Keratinocyte (primary cell): Measurements from ENCODE around the gene LATS1. TPM values are rescaled to one million over a fixed set of nuclear protein-coding genes. Genes with fewer than 3 reads are reported as not detected.

ENCODE experiments used
- DNase-seq: peaks from one replicate; pipeline ENCODE4 v3.0.0-alpha.2; 2011; ENCODE audit warnings: low read depth, missing footprints, low spot score
- FAIRE-seq: peaks from 2 replicates; lab custom pipeline; 2011; peaks lifted over from hg19 to GRCh38; lab: Jason Lieb, UNC
- H2AFZ ChIP-seq: 2 replicates; pipeline ENCODE4 v1.6.0; 2012; ENCODE audit warnings: low read length, control low read depth, inconsistent platforms; ENCODE audit not compliant: control insufficient read depth
- H3K27ac ChIP-seq: 2 replicates; pipeline ENCODE4 v1.5.1; 2011; ENCODE audit warnings: low read length; ENCODE audit not compliant: control insufficient read depth, insufficient read depth
- H3K27me3 ChIP-seq: 3 replicates; pipeline ENCODE4 v1.6.0; 2011; ENCODE audit warnings: low read length; ENCODE audit not compliant: control insufficient read depth, insufficient read depth; ENCODE audit errors: extremely low read depth
- H3K36me3 ChIP-seq, 2 experiments: 2 replicates in 1 of 2; 3 replicates in 1 of 2; pipeline ENCODE4 v1.5.1; 2011; ENCODE audit warnings: low read length in 2 of 2, mild to moderate bottlenecking in 1 of 2; ENCODE audit not compliant: control insufficient read depth in 2 of 2, insufficient read depth in 2 of 2; ENCODE audit errors: extremely low read depth in 1 of 2
- H3K4me1 ChIP-seq: 3 replicates; pipeline ENCODE4 v1.5.1; 2011; ENCODE audit warnings: low read length; ENCODE audit not compliant: control insufficient read depth, insufficient read depth; ENCODE audit errors: extremely low read depth
- H3K4me2 ChIP-seq: 3 replicates; pipeline ENCODE4 v1.6.0; 2011; ENCODE audit warnings: low read depth, low read length; ENCODE audit not compliant: control insufficient read depth, insufficient read depth; ENCODE audit errors: extremely low read depth
- H3K4me3 ChIP-seq, 3 experiments: fragments of 200-600 bp in 1 of 3; sonication (generic) in 1 of 3; 2 replicates in 2 of 3; 3 replicates in 1 of 3; pipeline ENCODE4 v1.5.1; 2011 to 2016; ENCODE audit warnings: low read length in 3 of 3, mild to moderate bottlenecking in 3 of 3, control low read depth in 2 of 3, inconsistent platforms in 1 of 3, low read depth in 1 of 3, mixed read lengths in 1 of 3, mixed run types in 1 of 3, moderate library complexity in 1 of 3; ENCODE audit not compliant: control insufficient read depth in 2 of 3, insufficient read depth in 2 of 3; ENCODE audit errors: extremely low read depth in 1 of 3
- H3K79me2 ChIP-seq: 2 replicates; pipeline ENCODE4 v1.6.0; 2012; ENCODE audit warnings: low read length; ENCODE audit not compliant: control insufficient read depth, insufficient read depth
- H3K9ac ChIP-seq: 3 replicates; pipeline ENCODE4 v1.6.0; 2011; ENCODE audit warnings: low read length; ENCODE audit not compliant: control insufficient read depth, insufficient read depth; ENCODE audit errors: extremely low read depth
- H3K9me1 ChIP-seq: 3 replicates; pipeline ENCODE4 v1.6.0; 2011; ENCODE audit warnings: low read length; ENCODE audit not compliant: control insufficient read depth, insufficient read depth; ENCODE audit errors: extremely low read depth
- H3K9me3 ChIP-seq: 2 replicates; pipeline ENCODE4 v1.5.1; 2012; ENCODE audit warnings: low read depth, low read length; ENCODE audit not compliant: control insufficient read depth
- H4K20me1 ChIP-seq: 3 replicates; pipeline ENCODE4 v1.6.0; 2011; ENCODE audit warnings: low read length; ENCODE audit not compliant: control insufficient read depth, insufficient read depth; ENCODE audit errors: extremely low read depth
- CTCF ChIP-seq, 3 experiments: IDR thresholded peaks in 1 of 3; conservative IDR thresholded peaks in 1 of 3; optimal IDR thresholded peaks in 1 of 3; 2 replicates in 2 of 3; 3 replicates in 1 of 3; pipeline versions ENCODE3 to v1.5.1; 2011; ENCODE audit warnings: low read length in 3 of 3, mild to moderate bottlenecking in 3 of 3, moderate library complexity in 2 of 3, control low read depth in 1 of 3, inconsistent platforms in 1 of 3; ENCODE audit not compliant: insufficient read depth in 2 of 3; ENCODE audit errors: extremely low read depth in 1 of 3
- EZH2 ChIP-seq: IDR thresholded peaks from one replicate; pipeline ENCODE4 v1.6.1; 2012; ENCODE audit warnings: inconsistent platforms, mild to moderate bottlenecking, low read length, moderate library complexity
- dilution Hi-C: fragments of 300-500 bp; cut with MboI; formaldehyde crosslinking; loops from one replicate; pipeline ENCODE4 v1.7.0; 2020; ENCODE audit warnings: low sequenced_read_pairs; ENCODE audit not compliant: extremely low pct_ligation_motif_present
- polyA plus RNA-seq, 5 experiments: library from polyadenylated mRNA; depleted of rRNA in 3 of 5; stranded (reverse) in 3 of 5; stranded (forward) in 1 of 5; unstranded in 1 of 5; fragments of >200 nt; gene quantifications; 1 replicate in 1 of 5; 2 replicates in 3 of 5; 3 replicates in 1 of 5; pipeline versions ENCODE4 v1.2.1 to v1.2.3, GENCODE V29; 2011 to 2012; ENCODE audit warnings: missing spikeins in 2 of 5, low read depth in 1 of 5, low replicate concordance in 1 of 5

The LATS1 gene
- polyA plus RNA-seq, 1 donor (not counting 4 experiments of a cell fraction or from before 2014, with no cell fraction given): 11.3 TPM

- no peak for FAIRE-seq
- peak overlapping the region; percentile 99 for H3K4me2 ChIP-seq
- H2AFZ ChIP-seq: no peak overlapping the region
- TF ChIP-seq CTCF (optimal IDR thresholded peaks at IDR 0.05 in 1 of 3, IDR thresholded peaks at IDR 0.05 in 1 of 3, conservative IDR thresholded peaks at IDR 0.05 in 1 of 3; ENCODE audit: extremely low read depth in 1 of 3, insufficient read depth in 2 of 3, low read length in 3 of 3) (no peak), EZH2 (no peak)
- peak overlapping the region; percentile 98 for H3K9ac ChIP-seq
- no peaks in the 10 kb centered on the region for H4K20me1 ChIP-seq
- DNase-seq: no peak
- H3K9me3 ChIP-seq: no peaks in the 10 kb centered on the region
- H3K36me3 ChIP-seq: no peaks in the 10 kb centered on the region
- peaks cover 70% of the 10 kb centered on the region for H3K79me2 ChIP-seq
- H3K27ac ChIP-seq: peak overlapping the region; percentile 95
- peaks cover 11% of the 10 kb centered on the region for H3K4me1 ChIP-seq
- H3K9me1 ChIP-seq: no peaks in the 10 kb centered on the region
- peak overlapping the region; percentile 72 to 99 (median 78) for H3K4me3 ChIP-seq
- H3K27me3 ChIP-seq: no peaks in the 10 kb centered on the region
- dilution Hi-C loops: no loop called here
Measured at GRCh38 chr6:149716181-149716963, 1.5 kb downstream of the LATS1 start.

GRCh38 chr6:149714442-149714841 lies 3.5 kb downstream of the LATS1 start:
- Histone ChIP-seq H4K20me1 (no peaks in the 10 kb centered on the region), H3K9me1 (no peaks in the 10 kb centered on the region), H2AFZ (no peak overlapping the region), H3K9me3 (no peaks in the 10 kb centered on the region), H3K79me2 (peaks cover 85% of the 10 kb centered on the region), H3K9ac (no peak overlapping the region), H3K27ac (no peak overlapping the region), H3K4me2 (no peak overlapping the region), H3K4me1 (peaks cover 11% of the 10 kb centered on the region), H3K36me3 (no peaks in the 10 kb centered on the region), H3K4me3 (no peak overlapping the region), H3K27me3 (no peaks in the 10 kb centered on the region)
- no peak for DNase-seq
- dilution Hi-C loops: no loop called here
- TF ChIP-seq EZH2 (no peak), CTCF (optimal IDR thresholded peaks at IDR 0.05 in 1 of 3, IDR thresholded peaks at IDR 0.05 in 1 of 3, conservative IDR thresholded peaks at IDR 0.05 in 1 of 3; ENCODE audit: extremely low read depth in 1 of 3, insufficient read depth in 2 of 3, low read length in 3 of 3) (no peak)
- no peak for FAIRE-seq
